Heart left ventricle (tissue), 13 donors: ENCODE measurements around the gene N4BP2.

Experiments
- CTCF ChIP-seq, 12 donors: fragments of 200-600 bp; sonication (generic) in 4 of 12; IDR thresholded peaks; one replicate each; pipeline versions ENCODE4 v1.5.0 to v1.8.0; 2018 to 2022; ENCODE audit warnings: antibody characterized with exemption in 12 of 12, mild to moderate bottlenecking in 5 of 12
- POLR2A ChIP-seq, 2 donors: fragments of 450-650 bp; IDR thresholded peaks; one replicate each; pipeline ENCODE4 v1.6.1; 2017; ENCODE audit warnings: antibody characterized with exemption in 2 of 2, mild to moderate bottlenecking in 2 of 2, moderate library complexity in 2 of 2
- donor health status: ischemic (EF 13 %, LVEDD 7.1; RV severe dilation, severe dysfunction).
- donor health status: DM: no; HTN: yes; CAD: no.
- donor health status: DM: no; HTN: no; CAD: no.
- donor health status: ischemic (EF 25% LVEDD 6.9; RV normal size, moderate dysfunction).
- donor health status: ischemic (EF 25% LVEDD 5.7; RV mildly dilated, moderate dysfunction).
- donor health status: ischemic (EF 35%, LVEDD 5.7; RV mildly dilated, moderate dysfunction).
- donor health status: nonischemic (EF 11% LVEDD 7.7; RV severe dilation, severe dysfunction).
- donor health status: DM: yes; HTN: yes; CAD: no.
- donor health status: PGD.
- donor health status: ischemic (EF 29% LVEDD 5.4; RV normal size, mild dysfunction).
- donor health status: nonischemic (EF 23%, LVEDD 6.1; RV moderate dilation, normal function).

DNA sequence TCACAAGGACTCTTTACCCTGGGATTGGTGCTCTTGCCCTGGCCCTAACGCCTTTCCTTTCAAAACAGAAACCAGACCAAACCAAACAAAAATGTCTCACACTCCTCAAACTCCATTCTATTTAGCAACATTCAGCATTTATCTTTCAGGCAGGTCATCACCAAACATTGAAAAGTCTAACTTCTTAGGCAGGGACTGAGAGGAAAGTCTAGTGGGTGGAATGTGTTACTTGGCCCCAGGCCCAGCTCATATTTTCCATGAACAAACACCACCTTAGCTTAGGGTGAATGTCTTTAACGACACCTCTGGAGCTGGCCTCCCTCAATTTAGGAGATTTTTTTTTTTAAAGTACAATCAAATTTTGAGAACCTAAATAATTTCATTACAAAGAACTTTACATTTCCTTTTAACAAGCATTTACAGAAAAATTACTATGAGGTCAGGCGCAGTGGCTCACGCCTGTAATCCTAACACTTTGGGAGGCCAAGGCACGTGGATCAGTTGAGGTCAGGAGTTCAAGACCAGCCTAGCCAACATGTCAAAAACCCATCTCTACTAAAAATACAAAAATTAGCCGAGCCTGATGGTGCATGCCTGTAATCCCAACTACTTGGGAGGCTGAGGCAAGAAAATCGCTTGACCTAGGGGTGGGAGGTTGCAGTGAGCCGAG, 10.2 kb upstream of the N4BP2 start:
- TF ChIP-seq CTCF (IDR thresholded peaks at IDR 0.05) (no peak), POLR2A (IDR thresholded peaks at IDR 0.05) (no peak)
